ENCODE measurements around the gene ZNF497.

The ZNF497 gene

DNA sequence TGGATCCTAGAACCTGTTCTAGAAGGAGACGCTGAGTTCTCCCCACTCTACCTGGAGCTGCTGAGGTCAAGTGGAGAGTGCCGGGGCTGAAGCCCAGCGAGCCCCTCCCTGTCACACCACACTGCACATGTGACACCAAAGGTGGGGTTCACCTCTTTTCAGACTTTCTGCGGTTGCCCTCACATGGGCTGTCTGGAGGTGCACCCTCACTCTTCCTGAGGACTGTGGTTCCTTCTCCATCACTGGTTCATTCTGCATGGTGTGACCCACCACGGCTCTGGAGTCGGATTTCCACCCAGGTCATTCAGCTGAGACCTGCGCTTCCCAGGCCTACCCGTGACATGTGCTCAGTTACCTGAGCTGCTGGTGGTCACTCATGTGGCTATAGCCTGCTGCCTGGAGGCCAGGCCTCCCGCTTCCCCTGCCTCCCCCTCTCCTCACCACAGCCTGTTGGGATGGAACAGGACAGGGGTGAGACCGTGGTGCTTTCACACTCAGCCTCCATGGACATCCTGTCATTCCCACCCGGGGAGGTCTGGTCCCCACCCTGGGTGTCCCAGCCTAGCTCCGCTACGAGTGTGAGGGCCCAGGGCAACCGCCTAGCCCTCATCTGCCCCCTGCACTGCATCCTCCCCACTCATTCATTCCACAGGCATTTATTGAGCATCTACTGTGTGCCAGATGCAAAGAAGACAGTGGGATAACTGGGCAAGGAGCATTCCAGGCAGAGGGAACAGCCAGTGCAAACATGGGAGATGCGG is 8.7 kb downstream of the ZNF497 start:
- Histone ChIP-seq H3K36me3 (ENCODE audit: control insufficient read depth, insufficient read depth, low read length) (no peaks in the 10 kb centered on the region), H3K4me1 (no peaks in the 10 kb centered on the region), H3K27ac (no peak overlapping the region), H3K4me3 (ENCODE audit: low read depth, low read length) (no peak overlapping the region), H2AFZ (no peak overlapping the region), H3K27me3 (ENCODE audit: control insufficient read depth, insufficient read depth, low read length) (no peaks in the 10 kb centered on the region), H3K9ac (no peak overlapping the region), H3K4me2 (ENCODE audit: low read length) (no peak overlapping the region), H3K9me3 (ENCODE audit: control insufficient read depth, low read length) (no peaks in the 10 kb centered on the region), H3K79me2 (peaks cover 18% of the 10 kb centered on the region)
- no peak for TF ChIP-seq CTCF (IDR thresholded peaks at IDR 0.05)

DNA sequence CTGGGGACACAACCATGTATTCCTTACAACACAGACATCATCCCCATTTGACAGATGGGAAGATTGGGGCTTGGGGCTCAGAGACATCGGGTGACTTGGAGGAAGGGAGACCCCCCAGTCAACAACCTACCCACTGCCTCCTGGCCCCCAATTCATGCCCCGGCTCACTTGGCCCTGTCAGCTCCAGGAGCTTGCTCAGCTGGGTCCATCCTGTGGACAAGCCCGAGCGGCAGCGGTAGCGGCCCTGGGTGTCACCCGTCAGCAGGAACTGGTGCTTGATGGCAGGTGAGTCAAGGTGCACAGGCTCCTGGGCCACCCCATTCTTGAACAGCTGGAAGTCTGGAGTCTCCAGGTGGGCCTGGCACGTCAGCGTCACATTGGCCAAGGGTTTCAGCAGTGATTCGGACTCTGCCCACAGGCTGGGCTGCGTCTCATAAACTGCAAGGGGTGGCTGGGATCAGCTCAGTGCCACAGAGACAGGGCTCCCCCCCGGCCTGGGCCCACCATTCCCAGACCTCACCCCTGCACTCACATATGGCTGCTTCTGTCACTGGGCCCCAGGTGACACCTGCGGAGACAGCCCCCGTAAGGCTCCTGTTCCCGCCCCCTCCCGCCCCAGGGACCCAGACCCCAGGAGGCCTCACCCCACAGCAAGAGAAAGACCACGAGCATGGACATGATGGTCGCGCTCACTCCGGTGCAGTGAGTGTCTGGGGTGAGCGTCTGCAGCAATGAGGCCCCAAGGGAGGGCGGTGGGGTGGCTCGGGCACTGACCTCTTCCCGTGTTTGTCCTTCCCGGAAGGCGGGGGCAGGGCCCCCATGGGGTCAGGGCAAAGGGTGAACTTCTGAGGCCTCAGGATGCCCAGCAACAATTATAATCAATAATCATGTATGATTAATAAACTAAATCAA is 9.5 kb downstream of the ZNF497 start, which contains the start of gene A1BG:
A1BG (minus strand) TSS at position 733 of the 912 bp plus-strand sequence; CDS start at position 678, 55 bp downstream.
- Histone ChIP-seq H3K27me3 (ENCODE audit: control insufficient read depth, insufficient read depth, low read length) (no peaks in the 10 kb centered on the region), H3K27ac (no peak within 1 kb of the TSS), H3K4me2 (ENCODE audit: low read length) (no peak within 1 kb of the TSS), H3K4me1 (no peaks in the 10 kb centered on the region), H3K79me2 (peaks cover 20% of the 10 kb centered on the region), H2AFZ (no peak within 1 kb of the TSS), H3K9ac (no peak within 1 kb of the TSS), H3K36me3 (ENCODE audit: control insufficient read depth, insufficient read depth, low read length) (no peaks in the 10 kb centered on the region), H3K9me3 (ENCODE audit: control insufficient read depth, low read length) (no peaks in the 10 kb centered on the region), H3K4me3 (ENCODE audit: low read depth, low read length) (no peak within 1 kb of the TSS)
- no peak for TF ChIP-seq CTCF (IDR thresholded peaks at IDR 0.05)

GRCh38 chr19:58351990-58352755 is 10.4 kb downstream of the ZNF497 start:
- H3K4me3 ChIP-seq (ENCODE audit: low read depth, low read length): no peak overlapping the region
- no peaks in the 10 kb centered on the region for H3K4me1 ChIP-seq
- no peak overlapping the region for H2AFZ ChIP-seq
- no peaks in the 10 kb centered on the region for H3K36me3 ChIP-seq (ENCODE audit: control insufficient read depth, insufficient read depth, low read length)
- H3K4me2 ChIP-seq (ENCODE audit: low read length): no peak overlapping the region
- peaks cover 20% of the 10 kb centered on the region for H3K79me2 ChIP-seq
- no peaks in the 10 kb centered on the region for H3K9me3 ChIP-seq (ENCODE audit: control insufficient read depth, low read length)
- TF ChIP-seq CTCF (IDR thresholded peaks at IDR 0.05): no peak
- H3K27me3 ChIP-seq (ENCODE audit: control insufficient read depth, insufficient read depth, low read length): no peaks in the 10 kb centered on the region
- no peak overlapping the region for H3K27ac ChIP-seq
- no peak overlapping the region for H3K9ac ChIP-seq

DNA sequence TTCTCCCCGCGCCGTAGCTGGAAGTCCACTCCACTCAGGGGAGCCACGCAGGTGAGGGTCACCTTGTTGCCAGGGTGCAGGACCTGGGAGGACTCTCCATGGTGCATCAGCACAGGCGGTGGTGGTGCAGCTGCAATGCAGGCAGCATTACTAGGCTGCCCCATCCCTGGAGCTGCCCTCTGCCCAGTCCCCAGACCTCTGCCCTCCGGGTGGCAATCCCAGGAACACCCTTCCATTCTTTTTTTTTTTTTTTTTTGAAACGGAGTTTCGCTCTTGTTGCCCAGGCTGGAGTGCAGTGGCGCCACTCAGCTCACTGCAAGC is 11.0 kb downstream of the ZNF497 start:
- Histone ChIP-seq H3K36me3 (ENCODE audit: control insufficient read depth, insufficient read depth, low read length) (no peaks in the 10 kb centered on the region), H3K27ac (no peak overlapping the region), H3K9me3 (ENCODE audit: control insufficient read depth, low read length) (no peaks in the 10 kb centered on the region), H3K9ac (no peak overlapping the region), H3K4me3 (ENCODE audit: low read depth, low read length) (no peak overlapping the region), H3K4me1 (peaks cover 4% of the 10 kb centered on the region), H2AFZ (no peak overlapping the region), H3K27me3 (ENCODE audit: control insufficient read depth, insufficient read depth, low read length) (no peaks in the 10 kb centered on the region), H3K79me2 (peaks cover 20% of the 10 kb centered on the region), H3K4me2 (ENCODE audit: low read length) (no peak overlapping the region)
- TF ChIP-seq CTCF (IDR thresholded peaks at IDR 0.05): no peak
